Measurements from ENCODE around the gene ATOH1. TPM values are rescaled to one million over a fixed set of nuclear protein-coding genes. Genes with fewer than 3 reads are reported as not detected.

The ATOH1 gene
- total and polyA plus RNA-seq, 5 donors from 2014 or later = not detected

DNA sequence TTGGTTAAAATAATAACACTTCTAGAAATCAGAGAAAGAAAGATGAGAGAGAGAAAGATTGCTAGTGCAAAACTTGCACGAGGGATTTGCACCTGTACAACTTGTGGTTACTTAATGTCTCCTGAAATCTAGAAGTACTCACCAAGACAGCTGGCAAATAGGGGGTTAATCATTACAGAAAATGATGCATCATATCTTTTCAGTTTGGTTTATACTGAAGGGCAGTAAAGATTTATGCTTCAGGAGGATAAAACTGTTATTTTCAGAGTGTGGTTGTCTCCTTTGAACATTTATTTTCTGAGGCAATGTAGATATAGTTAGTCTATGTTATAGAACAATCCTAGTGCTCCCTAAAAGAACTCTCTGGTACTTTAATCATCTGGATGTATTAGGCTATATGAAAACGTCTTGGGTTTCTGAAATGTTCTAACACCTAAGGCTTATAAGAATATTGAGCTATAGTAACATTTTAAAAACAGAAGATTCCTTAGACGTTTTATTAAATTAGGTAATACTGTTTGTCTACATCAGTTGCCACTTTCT lies 13.3 kb downstream of the ATOH1 start:
- no peaks in the 10 kb centered on the region for H3K36me3 ChIP-seq (ENCODE audit: control insufficient read depth, insufficient read depth, low read length)
- Mint-ChIP-seq H3K4me3 (no peak overlapping the region), H3K9me3 (peaks cover 0 to 3% (median 0%) of the 10 kb centered on the region in 7 donors), H3K27me3 (peaks cover 6% of the 10 kb centered on the region), H3K4me1 (no peaks in the 10 kb centered on the region), H3K27ac (no peak overlapping the region), H3K36me3 (no peaks in the 10 kb centered on the region)
- DNase-seq (no peak), ATAC-seq (ENCODE audit: low read depth in 2 of 2) (no peak)
- no peaks in the 10 kb centered on the region for H3K9me3 ChIP-seq (ENCODE audit: control insufficient read depth in 2 of 2, low read length in 2 of 2)
- H3K27ac ChIP-seq (ENCODE audit: insufficient read depth, low read length, poor library complexity, severe bottlenecking) = no peak overlapping the region
- no peaks in the 10 kb centered on the region for H3K27me3 ChIP-seq (ENCODE audit: control insufficient read depth, insufficient read depth, low read length)
- H3K4me1 ChIP-seq (ENCODE audit: control insufficient read depth, insufficient read depth, low read length, poor library complexity, severe bottlenecking) = no peaks in the 10 kb centered on the region
- H3K4me3 ChIP-seq (ENCODE audit: low read depth, low read length) = no peak overlapping the region

DNA sequence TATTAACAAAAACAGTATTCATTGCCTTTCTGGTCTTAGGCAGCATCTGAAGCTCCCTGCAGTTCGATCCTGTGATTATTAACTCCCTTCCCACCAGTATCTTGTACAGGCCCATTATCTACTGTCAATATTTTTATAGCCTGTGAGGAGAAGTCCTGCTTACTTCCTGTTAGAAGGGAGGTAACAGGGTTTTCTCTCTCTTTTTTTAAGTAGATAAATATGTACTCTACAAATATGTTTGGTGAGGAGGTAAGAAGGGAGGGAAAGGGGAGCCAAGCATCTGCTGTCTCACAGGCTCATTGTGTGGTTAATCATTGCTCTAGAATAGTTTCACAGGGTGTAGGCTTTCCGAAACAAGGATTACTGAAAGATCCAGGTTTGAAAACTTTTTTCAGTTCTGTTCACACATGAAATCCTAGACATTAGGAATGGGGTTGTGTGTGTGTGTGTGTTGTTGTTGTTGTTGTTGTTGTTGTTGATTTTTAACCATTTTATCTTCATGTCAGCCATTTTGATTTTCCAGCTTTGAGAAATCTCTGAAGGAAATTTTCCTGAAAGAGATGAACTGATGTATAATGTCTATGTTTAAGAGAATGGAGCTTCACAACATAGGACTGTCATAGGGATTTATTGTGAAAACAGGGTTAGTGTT lies 14.2 kb downstream of the ATOH1 start:
- Histone ChIP-seq H3K36me3 (ENCODE audit: control insufficient read depth, insufficient read depth, low read length) (no peaks in the 10 kb centered on the region), H3K27me3 (ENCODE audit: control insufficient read depth, insufficient read depth, low read length) (no peaks in the 10 kb centered on the region), H3K9me3 (ENCODE audit: control insufficient read depth in 2 of 2, low read length in 2 of 2) (peaks cover 0 to 2% of the 10 kb centered on the region in 2 experiments), H3K4me3 (ENCODE audit: low read depth, low read length) (no peak overlapping the region), H3K4me1 (ENCODE audit: control insufficient read depth, insufficient read depth, low read length, poor library complexity, severe bottlenecking) (no peaks in the 10 kb centered on the region), H3K27ac (ENCODE audit: insufficient read depth, low read length, poor library complexity, severe bottlenecking) (no peak overlapping the region)
- DNase-seq (no peak), ATAC-seq (ENCODE audit: low read depth in 2 of 2) (no peak)
- Mint-ChIP-seq H3K4me1 (no peaks in the 10 kb centered on the region), H3K9me3 (peaks cover 0 to 3% (median 0%) of the 10 kb centered on the region in 7 donors), H3K4me3 (no peak overlapping the region), H3K27ac (no peak overlapping the region), H3K27me3 (peaks cover 6% of the 10 kb centered on the region), H3K36me3 (no peaks in the 10 kb centered on the region)

DNA sequence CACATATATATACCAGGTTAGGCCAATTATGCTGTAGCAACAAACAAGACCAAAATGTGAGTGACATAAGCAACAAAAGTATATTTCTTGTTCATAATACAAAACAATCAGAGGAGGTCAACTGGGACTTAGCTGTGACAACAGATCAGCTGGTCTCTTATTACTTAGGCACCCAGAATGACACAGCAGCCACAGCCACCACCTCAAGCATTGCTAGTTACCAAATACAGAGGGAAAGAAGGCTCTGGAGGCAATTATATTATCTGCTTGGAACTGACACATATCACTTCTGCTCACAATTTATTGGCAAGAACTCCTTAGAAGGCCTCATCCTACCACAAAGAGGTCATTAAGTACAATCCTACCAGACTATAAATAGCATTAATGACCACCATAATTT lies 15.2 kb downstream of the ATOH1 start:
- H3K4me1 ChIP-seq (ENCODE audit: control insufficient read depth, insufficient read depth, low read length, poor library complexity, severe bottlenecking) = no peaks in the 10 kb centered on the region
- H3K4me3 ChIP-seq (ENCODE audit: low read depth, low read length) = no peak overlapping the region
- Mint-ChIP-seq H3K9me3 (peaks cover 0 to 3% (median 0%) of the 10 kb centered on the region in 7 donors), H3K4me3 (no peak overlapping the region), H3K4me1 (no peaks in the 10 kb centered on the region), H3K27ac (no peak overlapping the region), H3K27me3 (no peaks in the 10 kb centered on the region), H3K36me3 (no peaks in the 10 kb centered on the region)
- H3K36me3 ChIP-seq (ENCODE audit: control insufficient read depth, insufficient read depth, low read length) = no peaks in the 10 kb centered on the region
- no peak overlapping the region for H3K27ac ChIP-seq (ENCODE audit: insufficient read depth, low read length, poor library complexity, severe bottlenecking)
- DNase-seq = no peak
- H3K27me3 ChIP-seq (ENCODE audit: control insufficient read depth, insufficient read depth, low read length) = no peaks in the 10 kb centered on the region
- no peak for ATAC-seq (ENCODE audit: low read depth in 2 of 2)
- H3K9me3 ChIP-seq (ENCODE audit: control insufficient read depth in 2 of 2, low read length in 2 of 2) = peaks cover 0 to 2% of the 10 kb centered on the region in 2 experiments

DNA sequence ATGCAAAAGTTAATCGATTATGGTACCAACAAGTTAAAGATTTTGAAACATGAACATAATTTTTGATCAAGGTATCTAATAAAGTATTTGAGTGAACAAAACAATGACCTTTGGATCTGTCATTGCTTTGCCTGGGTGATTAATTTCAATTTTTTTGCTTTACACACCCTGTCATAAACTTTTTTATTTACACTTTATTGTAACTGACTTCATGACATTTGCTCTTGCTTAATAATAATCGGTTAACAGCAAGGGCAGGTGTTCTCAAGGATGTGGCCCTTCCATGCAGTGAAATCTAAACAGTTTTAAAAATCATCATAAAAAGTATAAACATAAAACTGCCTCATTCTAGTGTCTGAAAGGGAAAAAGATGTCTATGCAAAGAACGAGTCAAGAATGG lies 24.1 kb downstream of the ATOH1 start:
- H3K27me3 ChIP-seq (ENCODE audit: control insufficient read depth, insufficient read depth, low read length) = no peaks in the 10 kb centered on the region
- ATAC-seq (ENCODE audit: low read depth in 2 of 2) = no peak
- Mint-ChIP-seq H3K27ac (no peak overlapping the region), H3K4me1 (no peaks in the 10 kb centered on the region), H3K27me3 (no peaks in the 10 kb centered on the region), H3K36me3 (no peaks in the 10 kb centered on the region), H3K4me3 (no peak overlapping the region), H3K9me3 (peaks cover 0 to 10% (median 3%) of the 10 kb centered on the region in 7 donors)
- H3K36me3 ChIP-seq (ENCODE audit: control insufficient read depth, insufficient read depth, low read length) = no peaks in the 10 kb centered on the region
- no peak for DNase-seq
- no peak overlapping the region for H3K4me3 ChIP-seq (ENCODE audit: low read depth, low read length)
- no peaks in the 10 kb centered on the region for H3K4me1 ChIP-seq (ENCODE audit: control insufficient read depth, insufficient read depth, low read length, poor library complexity, severe bottlenecking)
- H3K27ac ChIP-seq (ENCODE audit: insufficient read depth, low read length, poor library complexity, severe bottlenecking) = no peak overlapping the region
- H3K9me3 ChIP-seq (ENCODE audit: control insufficient read depth in 2 of 2, low read length in 2 of 2) = no peaks in the 10 kb centered on the region

DNA sequence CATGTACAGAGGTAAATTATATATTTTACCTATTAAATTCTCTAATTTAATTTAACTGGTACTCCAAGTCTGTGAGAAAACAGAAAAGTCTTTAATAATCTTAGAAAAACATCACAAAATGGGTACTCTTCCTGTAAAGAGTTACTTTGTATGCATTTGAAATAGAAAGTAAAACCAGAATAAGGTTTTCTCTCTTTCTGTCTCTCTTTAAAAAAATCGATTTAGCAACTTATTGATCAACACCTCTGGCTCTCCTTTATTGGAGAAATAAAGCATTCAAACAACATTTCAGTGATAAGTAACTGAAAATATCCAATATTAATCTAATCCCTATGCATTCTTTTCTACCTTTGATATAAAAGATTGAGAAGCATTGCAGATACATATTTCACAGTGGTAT lies 27.4 kb downstream of the ATOH1 start:
- Mint-ChIP-seq H3K4me3 (no peak overlapping the region), H3K4me1 (no peaks in the 10 kb centered on the region)

DNA sequence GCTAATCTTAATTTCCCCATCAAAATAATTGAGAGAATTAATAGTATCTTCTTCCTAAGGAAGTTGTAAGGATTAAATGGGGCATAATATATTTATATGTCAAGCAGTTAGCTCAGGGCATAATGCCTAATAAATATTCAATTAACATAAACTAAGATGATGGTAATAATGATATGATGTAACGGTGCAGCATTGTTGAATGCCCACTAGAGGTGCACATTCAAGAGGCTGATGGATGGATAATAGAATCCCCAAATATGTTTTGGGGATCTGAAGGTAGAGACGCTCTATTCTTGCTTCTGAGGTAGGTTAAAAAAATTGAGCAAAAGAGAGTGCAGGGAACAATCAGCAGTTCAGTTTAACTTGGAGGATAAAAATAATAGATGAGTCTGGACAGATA lies 37.1 kb downstream of the ATOH1 start:
- DNase-seq = no peak
- Mint-ChIP-seq H3K4me1 (no peaks in the 10 kb centered on the region), H3K27me3 (no peaks in the 10 kb centered on the region), H3K27ac (no peak overlapping the region), H3K9me3 (peaks cover 0 to 17% (median 0%) of the 10 kb centered on the region in 7 donors), H3K36me3 (no peaks in the 10 kb centered on the region), H3K4me3 (no peak overlapping the region)
- Histone ChIP-seq H3K9me3 (ENCODE audit: control insufficient read depth in 2 of 2, low read length in 2 of 2) (no peaks in the 10 kb centered on the region), H3K27me3 (ENCODE audit: control insufficient read depth, insufficient read depth, low read length) (no peaks in the 10 kb centered on the region), H3K27ac (ENCODE audit: insufficient read depth, low read length, poor library complexity, severe bottlenecking) (no peak overlapping the region), H3K4me3 (ENCODE audit: low read depth, low read length) (no peak overlapping the region), H3K36me3 (ENCODE audit: control insufficient read depth, insufficient read depth, low read length) (no peaks in the 10 kb centered on the region), H3K4me1 (ENCODE audit: control insufficient read depth, insufficient read depth, low read length, poor library complexity, severe bottlenecking) (no peaks in the 10 kb centered on the region)
- ATAC-seq (ENCODE audit: low read depth in 2 of 2) = no peak

More for the DNA sequence above, 27.4 kb downstream of the ATOH1 start:
- Mint-ChIP-seq H3K9me3 (peaks cover 0 to 10% (median 3%) of the 10 kb centered on the region in 7 donors), H3K36me3 (no peaks in the 10 kb centered on the region), H3K27me3 (no peaks in the 10 kb centered on the region), H3K27ac (no peak overlapping the region)
- DNase-seq (no peak), ATAC-seq (ENCODE audit: low read depth in 2 of 2) (no peak)
- Histone ChIP-seq H3K9me3 (ENCODE audit: control insufficient read depth in 2 of 2, low read length in 2 of 2) (no peaks in the 10 kb centered on the region), H3K4me3 (ENCODE audit: low read depth, low read length) (no peak overlapping the region), H3K27ac (ENCODE audit: insufficient read depth, low read length, poor library complexity, severe bottlenecking) (no peak overlapping the region), H3K4me1 (ENCODE audit: control insufficient read depth, insufficient read depth, low read length, poor library complexity, severe bottlenecking) (no peaks in the 10 kb centered on the region), H3K36me3 (ENCODE audit: control insufficient read depth, insufficient read depth, low read length) (no peaks in the 10 kb centered on the region), H3K27me3 (ENCODE audit: control insufficient read depth, insufficient read depth, low read length) (no peaks in the 10 kb centered on the region)

DNA sequence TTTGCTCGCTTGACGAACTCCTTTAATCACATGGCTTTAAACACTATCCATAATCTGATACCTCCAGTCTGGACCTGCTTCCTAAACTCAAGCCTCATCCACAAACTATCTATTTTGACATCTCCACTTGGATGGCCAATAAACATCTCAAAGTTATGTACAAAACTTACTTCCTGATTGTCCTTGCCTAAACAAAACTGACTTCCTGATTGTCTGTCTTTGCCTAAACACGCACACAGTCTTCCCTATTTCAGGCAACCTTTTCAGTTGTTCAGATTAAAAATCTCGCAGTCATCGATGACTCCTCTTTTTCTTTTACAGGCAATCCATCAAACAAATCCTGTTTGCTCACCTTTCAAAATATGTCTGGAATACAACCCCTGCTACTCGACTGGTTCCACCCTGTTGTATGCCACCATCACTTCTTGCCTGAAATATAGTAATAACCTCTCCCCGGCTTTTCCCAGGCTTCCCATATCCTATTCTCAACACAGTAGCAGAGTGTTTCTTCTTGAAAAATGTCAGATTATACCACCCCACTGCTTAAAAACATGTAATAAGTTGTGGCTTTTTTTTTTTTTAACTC lies 39.0 kb downstream of the ATOH1 start:
- Mint-ChIP-seq H3K4me3 (no peak overlapping the region), H3K9me3 (peaks cover 0 to 14% (median 0%) of the 10 kb centered on the region in 7 donors)

More for the DNA sequence above, 39.0 kb downstream of the ATOH1 start:
- Histone ChIP-seq H3K4me3 (ENCODE audit: low read depth, low read length) (no peak overlapping the region), H3K9me3 (ENCODE audit: control insufficient read depth in 2 of 2, low read length in 2 of 2) (no peaks in the 10 kb centered on the region), H3K4me1 (ENCODE audit: control insufficient read depth, insufficient read depth, low read length, poor library complexity, severe bottlenecking) (no peaks in the 10 kb centered on the region), H3K36me3 (ENCODE audit: control insufficient read depth, insufficient read depth, low read length) (no peaks in the 10 kb centered on the region), H3K27me3 (ENCODE audit: control insufficient read depth, insufficient read depth, low read length) (no peaks in the 10 kb centered on the region), H3K27ac (ENCODE audit: insufficient read depth, low read length, poor library complexity, severe bottlenecking) (no peak overlapping the region)
- H3K27me3 Mint-ChIP-seq = no peaks in the 10 kb centered on the region
- DNase-seq (no peak), ATAC-seq (ENCODE audit: low read depth in 2 of 2) (no peak)
- no peaks in the 10 kb centered on the region for H3K4me1 Mint-ChIP-seq
- no peak overlapping the region for H3K27ac Mint-ChIP-seq
- H3K36me3 Mint-ChIP-seq = no peaks in the 10 kb centered on the region
